Activated naive CD8-positive, alpha-beta T cell (primary cell): ENCODE results near the gene PGM5.
"Not testable (repeated sequence)": the region's sequence is repeated elsewhere in the genome, so short reads cannot be mapped to it uniquely, and the experiment has no call there.

Experiments used
- H3K27ac Mint-ChIP-seq: one replicate; pipeline ENCODE4 v1.8.0; 2021; ENCODE audit warnings: mixed read lengths
- H3K27me3 Mint-ChIP-seq: one replicate; pipeline ENCODE4 v1.8.0; 2021; ENCODE audit warnings: mixed read lengths
- H3K36me3 Mint-ChIP-seq: one replicate; pipeline ENCODE4 v1.8.0; 2021; ENCODE audit warnings: mixed read lengths
- H3K4me1 Mint-ChIP-seq: one replicate; pipeline ENCODE4 v1.8.0; 2021; ENCODE audit warnings: low read depth, mixed read lengths
- H3K4me3 Mint-ChIP-seq: one replicate; pipeline ENCODE4 v1.8.0; 2021; ENCODE audit warnings: mild to moderate bottlenecking, mixed read lengths
- H3K9me3 Mint-ChIP-seq: one replicate; pipeline ENCODE4 v1.8.0; 2021; ENCODE audit warnings: low read depth, mixed read lengths

The PGM5 gene

DNA sequence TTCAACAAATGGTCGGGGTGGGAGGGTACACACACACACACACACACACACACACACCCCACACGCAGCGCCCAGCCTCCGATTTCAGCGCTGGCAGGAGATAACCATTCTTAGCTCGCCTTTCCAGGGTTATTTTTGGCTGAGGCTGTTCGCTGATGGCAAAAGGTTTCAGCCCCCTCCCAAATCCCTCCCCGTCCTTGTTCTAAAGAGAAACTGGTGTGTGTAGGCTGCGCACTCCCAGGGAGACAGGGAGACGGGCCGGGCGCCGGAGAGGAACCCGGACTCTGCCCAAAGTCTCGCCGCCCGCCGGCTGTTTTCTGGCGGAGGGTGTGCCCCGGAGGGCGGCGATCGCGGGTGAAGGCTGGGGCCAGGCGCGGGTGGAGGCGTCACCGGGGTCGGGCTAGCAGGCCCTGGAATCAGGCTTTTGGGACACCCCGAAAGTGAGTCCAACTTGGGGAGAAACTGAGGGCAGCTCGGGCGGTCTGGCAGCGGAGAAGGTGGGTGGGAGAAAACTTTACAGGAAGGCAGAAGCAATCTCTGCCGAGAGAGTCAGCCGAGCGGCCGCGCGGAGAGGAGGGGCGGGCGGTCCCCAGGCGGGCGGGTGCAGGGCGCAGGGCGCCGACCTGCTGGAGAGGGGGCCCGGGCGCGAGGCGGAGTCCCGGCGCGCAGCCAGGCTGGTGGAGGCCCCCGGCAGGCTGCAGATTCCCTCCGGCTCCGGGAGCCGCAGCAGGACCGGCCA lies at the start of gene PGM5:
Gene PGM5 (plus strand): TSS at position 232 of the 739 bp plus-strand sequence. CDS start 517 bp downstream, outside the sequence.
- not testable (repeated sequence) for H3K27me3 Mint-ChIP-seq, H3K9me3 Mint-ChIP-seq, H3K36me3 Mint-ChIP-seq, H3K27ac Mint-ChIP-seq, H3K4me1 Mint-ChIP-seq
- peak within 1 kb of the TSS; percentile 78 for H3K4me3 Mint-ChIP-seq

DNA sequence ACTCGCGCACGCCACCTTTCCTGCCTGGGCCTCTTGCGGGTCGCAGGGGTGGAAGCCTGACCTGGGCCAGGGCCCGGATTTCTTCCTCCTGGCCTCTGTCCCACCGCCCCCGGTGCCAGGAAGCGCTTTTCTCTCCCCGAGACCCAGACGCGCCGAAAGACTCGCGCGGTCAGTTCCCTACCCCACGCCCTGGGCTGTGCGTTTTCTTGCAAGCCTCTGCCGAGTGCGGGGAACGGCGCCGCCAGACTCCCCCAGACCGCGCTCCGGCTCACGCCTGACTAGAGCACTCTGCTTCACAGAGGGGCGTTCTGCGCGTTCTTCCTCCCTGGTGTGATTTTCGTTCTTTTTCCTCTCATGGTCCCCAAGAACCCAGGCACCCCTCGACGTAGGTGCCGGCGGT lies 49.3 kb upstream of the PGM5 start:
- not testable (repeated sequence) for H3K27me3 Mint-ChIP-seq, H3K27ac Mint-ChIP-seq, H3K4me1 Mint-ChIP-seq, H3K36me3 Mint-ChIP-seq, H3K9me3 Mint-ChIP-seq, H3K4me3 Mint-ChIP-seq

DNA sequence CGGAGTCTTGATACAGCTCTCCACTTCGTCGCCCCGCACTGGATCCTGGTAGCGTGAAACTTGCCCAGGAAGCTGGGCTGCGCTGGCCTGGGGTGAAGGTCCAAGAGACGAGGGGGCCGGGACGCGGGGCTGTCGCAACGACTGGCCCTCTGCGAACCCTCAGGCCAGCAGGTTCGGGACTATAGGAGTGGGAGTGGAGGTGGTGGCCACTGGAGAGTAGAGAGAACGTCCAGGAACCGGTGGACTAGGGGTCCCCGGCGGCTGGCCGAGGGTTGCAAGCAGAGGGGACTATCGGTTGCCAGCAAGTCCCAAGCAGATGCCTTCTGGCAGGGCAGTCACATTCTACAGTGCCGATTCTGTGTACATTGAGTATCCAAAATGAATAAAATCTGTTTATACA lies 48.8 kb upstream of the PGM5 start:
- not testable (repeated sequence) for H3K4me1 Mint-ChIP-seq, H3K4me3 Mint-ChIP-seq, H3K36me3 Mint-ChIP-seq, H3K9me3 Mint-ChIP-seq, H3K27me3 Mint-ChIP-seq, H3K27ac Mint-ChIP-seq

GRCh38 chr9:68311208-68311607 lies 45.2 kb upstream of the PGM5 start:
- H3K4me1 Mint-ChIP-seq, H3K4me3 Mint-ChIP-seq, H3K9me3 Mint-ChIP-seq, H3K27me3 Mint-ChIP-seq, H3K36me3 Mint-ChIP-seq, H3K27ac Mint-ChIP-seq: not testable (repeated sequence)

DNA sequence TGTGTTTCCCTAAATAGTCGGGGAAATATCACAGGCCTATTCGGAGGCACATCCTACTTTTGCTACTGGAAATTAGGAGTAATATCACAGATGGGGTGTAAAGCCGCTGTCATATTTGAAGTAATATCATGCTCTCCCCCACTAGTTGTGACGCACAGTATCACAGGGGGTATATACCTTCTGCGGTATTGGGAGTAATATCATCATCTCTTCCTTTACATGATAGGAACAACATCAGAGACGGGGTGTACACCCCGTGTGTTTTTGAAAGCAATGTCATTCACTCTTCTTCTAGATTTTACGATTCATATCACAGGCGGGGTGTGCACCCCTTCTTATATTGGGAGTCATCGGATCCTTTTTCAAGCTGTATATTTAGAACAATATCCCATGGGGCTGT lies 38.2 kb upstream of the PGM5 start:
- not testable (repeated sequence) for H3K4me3 Mint-ChIP-seq, H3K27ac Mint-ChIP-seq, H3K36me3 Mint-ChIP-seq, H3K27me3 Mint-ChIP-seq, H3K4me1 Mint-ChIP-seq, H3K9me3 Mint-ChIP-seq

DNA sequence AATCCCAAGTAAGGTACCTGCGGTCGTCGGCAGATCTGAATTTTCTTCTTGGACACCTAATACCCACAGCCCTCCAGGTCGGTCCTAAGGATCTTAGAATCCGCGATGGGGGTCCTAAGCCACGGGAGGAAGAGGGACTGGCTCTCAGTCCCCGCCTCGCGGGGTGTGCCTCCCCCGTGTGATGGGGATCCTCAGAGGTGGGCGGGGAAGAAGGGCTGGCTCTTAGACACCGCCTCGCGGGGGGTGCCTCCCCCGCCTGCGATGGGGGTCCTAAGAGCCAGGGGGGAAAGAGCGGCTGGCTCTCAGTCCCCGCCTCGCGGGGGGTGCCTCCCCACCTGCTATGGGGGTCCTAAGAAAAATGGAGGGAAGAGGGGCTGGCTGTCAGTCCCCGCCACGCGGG lies 32.7 kb upstream of the PGM5 start:
- H3K36me3 Mint-ChIP-seq, H3K4me3 Mint-ChIP-seq, H3K9me3 Mint-ChIP-seq, H3K27ac Mint-ChIP-seq, H3K27me3 Mint-ChIP-seq, H3K4me1 Mint-ChIP-seq: not testable (repeated sequence)

- not testable (repeated sequence) for H3K9me3 Mint-ChIP-seq, H3K27me3 Mint-ChIP-seq, H3K4me3 Mint-ChIP-seq, H3K27ac Mint-ChIP-seq, H3K36me3 Mint-ChIP-seq, H3K4me1 Mint-ChIP-seq
Measured at GRCh38 chr9:68324518-68324917, 31.9 kb upstream of the PGM5 start.

DNA sequence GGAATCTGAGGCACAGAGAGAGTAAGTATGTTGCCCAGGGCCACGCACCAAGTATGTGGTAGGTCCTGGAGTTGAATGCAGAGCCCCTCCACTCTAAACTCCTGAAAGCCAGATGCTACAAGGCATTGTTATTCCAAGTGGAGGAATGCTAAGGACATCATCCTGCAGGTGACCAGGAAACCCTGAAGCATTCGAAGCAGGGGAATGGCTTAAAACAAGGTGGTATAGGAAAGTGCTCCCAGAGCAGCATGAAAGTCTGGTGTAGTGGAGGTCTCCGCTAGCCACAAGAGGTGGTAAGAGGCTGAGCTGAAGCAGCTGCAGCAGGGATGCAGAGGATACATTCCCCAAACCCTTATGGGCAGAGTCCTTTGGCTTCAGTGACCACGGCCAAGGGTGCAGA lies 27.3 kb upstream of the PGM5 start:
- not testable (repeated sequence) for H3K9me3 Mint-ChIP-seq, H3K4me3 Mint-ChIP-seq, H3K4me1 Mint-ChIP-seq, H3K36me3 Mint-ChIP-seq, H3K27ac Mint-ChIP-seq, H3K27me3 Mint-ChIP-seq

DNA sequence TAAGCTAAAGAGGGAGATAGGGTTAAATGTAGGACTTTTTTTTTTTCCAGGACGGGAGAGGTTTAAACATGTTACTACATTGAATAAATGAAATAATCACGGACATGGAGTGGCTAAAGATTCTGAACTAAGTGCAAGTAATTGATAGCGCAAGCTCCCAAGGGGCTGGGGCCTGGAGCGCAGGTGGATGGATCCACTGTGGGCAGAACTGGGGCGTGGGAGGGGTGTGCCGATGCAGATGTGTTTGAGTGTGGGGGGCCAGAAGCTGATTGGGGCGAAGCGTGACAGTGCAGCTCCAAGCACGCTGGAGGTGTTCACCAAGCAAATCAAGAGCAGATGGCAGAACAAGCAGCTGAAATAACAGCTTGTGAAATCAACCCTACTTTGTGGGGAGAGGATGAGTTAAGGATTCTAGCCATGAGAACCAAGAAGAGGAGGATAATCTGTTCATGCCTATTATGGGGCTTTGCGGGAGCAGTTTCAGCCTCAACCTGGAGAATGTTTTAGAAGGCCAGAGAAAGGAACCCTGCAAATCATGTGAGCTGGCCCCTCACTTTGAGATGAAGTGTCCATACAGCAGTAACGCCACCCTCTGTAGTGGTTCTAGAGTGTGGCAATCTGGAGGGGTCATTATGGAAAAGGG lies 25.8 kb upstream of the PGM5 start:
- not testable (repeated sequence) for H3K9me3 Mint-ChIP-seq, H3K36me3 Mint-ChIP-seq, H3K27ac Mint-ChIP-seq, H3K4me1 Mint-ChIP-seq, H3K27me3 Mint-ChIP-seq, H3K4me3 Mint-ChIP-seq

DNA sequence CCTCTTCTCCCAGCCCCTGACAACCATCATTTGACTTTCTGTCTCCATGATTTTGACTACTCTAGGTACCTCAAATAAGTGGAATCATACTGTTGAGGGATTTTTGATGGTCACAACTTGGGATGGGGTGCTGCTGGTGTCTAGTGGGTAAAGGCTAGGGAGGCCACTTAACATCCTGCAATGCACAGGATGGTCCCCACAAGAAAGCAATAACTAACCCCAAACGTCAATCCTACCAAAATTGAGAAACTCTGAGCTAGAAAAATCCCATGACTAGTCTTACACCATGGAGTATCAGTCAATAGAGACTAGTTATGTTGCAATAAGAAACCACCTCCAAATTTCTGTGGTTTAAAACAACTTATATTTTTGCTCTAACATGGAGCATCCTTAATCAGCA lies 24.3 kb upstream of the PGM5 start:
- H3K4me1 Mint-ChIP-seq, H3K4me3 Mint-ChIP-seq, H3K27me3 Mint-ChIP-seq, H3K27ac Mint-ChIP-seq, H3K36me3 Mint-ChIP-seq, H3K9me3 Mint-ChIP-seq: not testable (repeated sequence)

DNA sequence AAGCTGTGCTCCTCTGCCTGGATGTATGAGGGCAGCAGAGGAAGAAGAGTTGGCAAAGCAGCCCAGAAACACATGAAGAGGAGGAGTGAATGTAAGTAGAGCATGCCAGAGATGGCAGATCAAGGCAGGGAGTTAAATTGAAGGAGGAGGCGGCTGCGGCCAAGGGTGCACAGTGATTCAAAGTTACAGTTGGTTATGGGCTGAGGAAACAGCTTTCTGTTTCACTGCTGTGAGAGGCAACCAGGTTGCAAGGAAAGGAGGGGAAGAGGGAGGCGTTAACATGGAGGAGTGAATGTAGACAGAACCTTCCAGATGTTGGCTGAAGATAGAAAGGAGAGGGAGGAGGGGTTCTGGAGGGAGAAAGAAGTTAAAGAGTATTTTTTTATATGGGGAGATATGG lies 20.5 kb upstream of the PGM5 start:
- not testable (repeated sequence) for H3K36me3 Mint-ChIP-seq, H3K27ac Mint-ChIP-seq, H3K9me3 Mint-ChIP-seq, H3K4me3 Mint-ChIP-seq, H3K27me3 Mint-ChIP-seq, H3K4me1 Mint-ChIP-seq

- not testable (repeated sequence) for H3K27me3 Mint-ChIP-seq, H3K36me3 Mint-ChIP-seq, H3K27ac Mint-ChIP-seq, H3K4me3 Mint-ChIP-seq, H3K9me3 Mint-ChIP-seq, H3K4me1 Mint-ChIP-seq
Measured at GRCh38 chr9:68336639-68337339, 19.6 kb upstream of the PGM5 start.

DNA sequence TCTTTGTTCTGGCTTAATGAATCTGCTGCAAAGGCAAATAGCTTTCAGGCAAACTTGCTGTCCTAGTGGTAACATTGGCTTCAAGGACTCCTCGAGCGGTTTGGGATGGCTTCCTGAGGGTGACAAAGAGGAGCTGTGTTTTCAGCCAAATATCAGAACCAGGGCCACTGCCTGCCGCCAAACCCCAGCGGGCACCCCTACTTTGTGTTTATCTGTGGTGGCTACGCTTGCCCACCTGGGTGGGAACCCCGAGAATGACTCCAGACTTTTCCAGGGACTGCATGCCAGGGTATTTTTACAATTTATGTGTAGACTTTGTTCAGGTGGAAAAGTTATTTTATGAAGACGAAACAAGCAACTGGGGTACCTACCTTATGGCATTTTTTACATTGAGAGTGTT lies 18.4 kb upstream of the PGM5 start:
- H3K27me3 Mint-ChIP-seq, H3K27ac Mint-ChIP-seq, H3K4me3 Mint-ChIP-seq, H3K9me3 Mint-ChIP-seq, H3K36me3 Mint-ChIP-seq, H3K4me1 Mint-ChIP-seq: not testable (repeated sequence)

DNA sequence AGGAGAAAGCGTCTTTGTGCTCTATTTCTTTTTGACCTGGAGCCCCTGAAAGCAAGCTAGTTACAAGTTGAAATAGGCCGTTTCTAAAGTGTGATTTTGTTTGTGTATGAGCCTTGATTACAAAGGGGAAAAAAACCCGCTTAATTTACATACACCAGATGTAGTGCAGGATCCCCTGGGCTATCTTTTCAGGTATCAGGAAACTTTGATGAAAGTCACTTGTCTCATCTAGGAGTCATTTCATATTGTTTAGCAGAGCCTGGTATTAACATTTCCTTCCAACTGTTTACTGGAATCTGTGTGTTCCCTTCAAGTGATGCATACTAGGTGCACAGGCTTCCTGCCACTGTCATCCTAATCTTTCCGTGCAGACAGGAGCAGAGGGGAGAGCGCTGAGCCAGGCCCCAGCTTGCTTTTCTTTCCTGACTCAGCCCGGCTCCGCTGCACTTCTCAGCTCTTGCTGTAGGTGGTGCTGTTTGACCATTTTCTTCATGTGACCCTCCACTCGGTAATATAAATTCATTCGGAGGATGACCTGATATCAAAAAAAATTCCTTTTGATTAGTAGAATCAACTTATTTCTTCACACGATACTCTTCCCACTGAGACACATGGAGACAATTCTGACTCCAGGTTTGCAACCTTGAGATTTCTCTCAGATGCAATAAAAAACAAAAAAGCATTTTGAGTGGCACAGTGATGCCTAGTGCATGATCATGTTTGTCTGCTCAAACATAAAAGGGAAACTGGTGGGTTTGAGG lies 14.0 kb upstream of the PGM5 start:
- not testable (repeated sequence) for H3K27me3 Mint-ChIP-seq, H3K4me3 Mint-ChIP-seq, H3K27ac Mint-ChIP-seq, H3K36me3 Mint-ChIP-seq, H3K9me3 Mint-ChIP-seq, H3K4me1 Mint-ChIP-seq

DNA sequence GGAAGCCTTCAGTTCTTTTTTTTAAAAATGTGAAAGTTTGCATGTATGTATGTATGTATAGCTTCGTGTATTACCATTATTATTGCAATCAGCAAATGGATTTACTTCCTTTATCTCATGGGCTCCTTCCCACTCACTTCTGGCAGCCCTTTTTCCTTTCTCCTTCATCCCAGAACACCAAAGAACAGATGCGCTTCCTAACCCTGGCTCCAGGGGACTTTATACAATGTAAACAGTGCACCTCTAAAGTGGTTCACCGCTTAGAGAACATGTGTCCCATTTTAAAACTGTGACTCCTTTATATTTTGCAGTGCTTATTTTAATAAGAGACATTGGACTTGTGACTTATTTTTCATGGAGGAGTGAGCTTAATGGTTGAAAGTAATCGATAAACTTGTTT lies 13.2 kb upstream of the PGM5 start:
- H3K27me3 Mint-ChIP-seq, H3K9me3 Mint-ChIP-seq, H3K4me3 Mint-ChIP-seq, H3K4me1 Mint-ChIP-seq, H3K27ac Mint-ChIP-seq, H3K36me3 Mint-ChIP-seq: not testable (repeated sequence)
